AG04450 (cell line): ENCODE measurements around the gene RNF217. TPM values are rescaled to one million over a fixed set of nuclear protein-coding genes. Genes with fewer than 3 reads are reported as not detected.

Experiments used
- CTCF ChIA-PET: fragments of 300-600, 350-600 bp; formaldehyde crosslinking; extraction: SDS; loops from one replicate; lab custom pipeline; 2022; ENCODE audit warnings: antibody characterized with exemption, inconsistent platforms; lab: Charles Lee
- POLR2A ChIA-PET: fragments of 350-600 bp; formaldehyde crosslinking; extraction: SDS; loops from one replicate; lab custom pipeline; 2021; ENCODE audit warnings: antibody characterized with exemption, inconsistent platforms; lab: Yijun Ruan, JAX
- DNase-seq: peaks from one replicate; pipeline ENCODE4 v3.0.0-alpha.2; 2011; ENCODE audit warnings: low read depth, low spot score
- H3K27ac ChIP-seq: one replicate; pipeline ENCODE4 v1.5.1; 2012; ENCODE audit warnings: low read depth, low read length, control low read depth
- H3K27me3 ChIP-seq: one replicate; pipeline ENCODE4 v1.6.0; 2012; ENCODE audit warnings: low read length; ENCODE audit not compliant: control insufficient read depth, insufficient read depth
- H3K4me3 ChIP-seq: 2 replicates; pipeline ENCODE4 v1.5.1; 2011; ENCODE audit warnings: mild to moderate bottlenecking, low read depth, low read length, control low read depth
- H3K9me3 ChIP-seq: 2 replicates; pipeline ENCODE4 v1.5.1; 2012; ENCODE audit warnings: low read length; ENCODE audit not compliant: control insufficient read depth, insufficient read depth
- polyA plus RNA-seq: library from polyadenylated mRNA; depleted of rRNA; stranded (reverse); fragments of >200 nt; gene quantifications from 2 replicates; pipeline ENCODE4 v1.2.3, GENCODE V29; 2011
- TF ChIP-seq, protein P1 (sequence below): IDR thresholded peaks from 2 replicates; pipeline ENCODE4 v1.5.1; 2011; ENCODE audit warnings: low read depth, low read length, control low read depth, inconsistent platforms

The RNF217 gene
- polyA plus RNA-seq, 1 experiment: 24.6 TPM

DNA sequence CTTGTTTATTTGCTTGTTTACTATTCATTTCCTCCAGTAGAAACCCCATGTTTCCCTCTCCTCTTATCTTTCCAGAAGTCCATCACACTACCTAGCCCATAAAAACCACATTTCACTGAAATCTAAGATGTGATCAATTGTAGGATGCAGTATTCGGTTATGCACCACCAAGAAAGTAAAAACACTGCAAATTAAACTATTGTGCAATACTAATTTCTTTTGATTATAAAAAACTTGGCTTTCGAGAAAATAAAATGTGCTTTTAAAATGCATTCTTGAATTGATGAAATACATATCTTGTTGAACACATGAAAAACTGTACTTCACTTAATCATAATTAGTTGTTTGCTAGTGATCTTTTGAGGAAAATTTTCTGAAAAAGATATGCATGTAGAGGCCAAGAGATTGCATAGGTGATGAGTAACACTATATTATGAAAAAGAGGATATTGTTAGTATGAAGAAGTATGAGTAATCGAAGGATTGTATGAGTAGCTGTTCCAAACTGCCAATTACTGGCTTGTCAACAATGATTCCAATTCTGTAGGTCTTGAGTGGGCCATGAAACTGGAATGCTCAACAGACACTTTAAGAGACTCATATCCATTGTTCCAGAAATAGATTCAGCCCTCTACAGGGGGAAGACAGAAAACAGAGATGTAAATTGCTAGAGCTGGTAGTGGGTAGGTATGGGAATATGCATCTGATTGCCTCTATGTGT is 79.7 kb downstream of the RNF217 start:
- TF ChIP-seq, protein P1, sequence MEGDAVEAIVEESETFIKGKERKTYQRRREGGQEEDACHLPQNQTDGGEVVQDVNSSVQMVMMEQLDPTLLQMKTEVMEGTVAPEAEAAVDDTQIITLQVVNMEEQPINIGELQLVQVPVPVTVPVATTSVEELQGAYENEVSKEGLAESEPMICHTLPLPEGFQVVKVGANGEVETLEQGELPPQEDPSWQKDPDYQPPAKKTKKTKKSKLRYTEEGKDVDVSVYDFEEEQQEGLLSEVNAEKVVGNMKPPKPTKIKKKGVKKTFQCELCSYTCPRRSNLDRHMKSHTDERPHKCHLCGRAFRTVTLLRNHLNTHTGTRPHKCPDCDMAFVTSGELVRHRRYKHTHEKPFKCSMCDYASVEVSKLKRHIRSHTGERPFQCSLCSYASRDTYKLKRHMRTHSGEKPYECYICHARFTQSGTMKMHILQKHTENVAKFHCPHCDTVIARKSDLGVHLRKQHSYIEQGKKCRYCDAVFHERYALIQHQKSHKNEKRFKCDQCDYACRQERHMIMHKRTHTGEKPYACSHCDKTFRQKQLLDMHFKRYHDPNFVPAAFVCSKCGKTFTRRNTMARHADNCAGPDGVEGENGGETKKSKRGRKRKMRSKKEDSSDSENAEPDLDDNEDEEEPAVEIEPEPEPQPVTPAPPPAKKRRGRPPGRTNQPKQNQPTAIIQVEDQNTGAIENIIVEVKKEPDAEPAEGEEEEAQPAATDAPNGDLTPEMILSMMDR: peak; percentile 15; the same call in 1 of the 2 replicates

DNA sequence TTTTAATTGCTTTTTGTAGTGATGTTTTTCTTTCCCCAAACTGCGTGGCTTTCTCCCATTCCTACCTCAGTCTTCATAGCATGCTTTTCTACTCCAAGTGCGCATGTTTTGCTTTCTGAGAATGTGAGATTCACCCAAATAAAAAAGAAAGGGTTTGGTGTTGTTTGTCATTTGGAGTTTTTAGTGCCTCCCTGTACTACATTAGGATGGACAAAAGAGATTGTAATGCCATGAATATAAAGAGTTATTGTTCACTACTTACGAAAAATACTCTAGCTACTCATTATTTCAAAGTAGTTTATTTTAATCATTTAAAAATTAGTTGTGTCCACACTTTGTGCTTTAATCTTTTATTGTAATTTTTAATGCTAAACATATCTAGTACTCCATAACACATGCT is 81.8 kb downstream of the RNF217 start:
- DNase-seq: no peak
- ChIA-PET POLR2A (no interaction called here), CTCF (no interaction called here)
- H3K4me3 ChIP-seq: no peak overlapping the region
- TF ChIP-seq, protein P1: no peak
- H3K27ac ChIP-seq: no peak overlapping the region
- no peaks in the 10 kb centered on the region for H3K9me3 ChIP-seq
- no peaks in the 10 kb centered on the region for H3K27me3 ChIP-seq

More for the DNA sequence above, 79.7 kb downstream of the RNF217 start:
- no peak for DNase-seq
- Histone ChIP-seq H3K9me3 (no peaks in the 10 kb centered on the region), H3K27me3 (no peaks in the 10 kb centered on the region), H3K27ac (no peak overlapping the region), H3K4me3 (no peak overlapping the region)
- ChIA-PET CTCF (no interaction called here), POLR2A (no interaction called here)

DNA sequence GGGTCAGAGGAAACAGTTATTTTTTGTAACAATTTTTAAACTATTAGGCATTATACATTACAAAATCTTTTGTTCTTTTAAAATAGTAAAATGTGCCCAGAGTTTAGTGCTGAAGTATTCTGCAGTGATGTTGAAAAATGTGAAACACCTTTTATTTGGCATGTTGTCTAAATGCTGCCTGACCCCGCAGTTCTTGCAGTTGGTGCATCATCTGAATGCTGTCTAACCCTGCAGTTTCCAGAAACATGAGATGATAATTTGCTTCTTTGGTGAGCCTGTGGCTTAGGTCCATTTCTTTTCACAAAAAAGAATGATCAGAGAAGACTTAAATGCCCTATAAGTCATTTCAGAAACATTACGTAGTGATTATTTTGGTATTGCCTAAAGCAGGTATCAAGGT is 82.4 kb downstream of the RNF217 start:
- ChIA-PET CTCF (no interaction called here), POLR2A (no interaction called here)
- Histone ChIP-seq H3K4me3 (no peak overlapping the region), H3K9me3 (no peaks in the 10 kb centered on the region), H3K27ac (no peak overlapping the region), H3K27me3 (no peaks in the 10 kb centered on the region)
- TF ChIP-seq, protein P1: no peak
- DNase-seq: no peak

DNA sequence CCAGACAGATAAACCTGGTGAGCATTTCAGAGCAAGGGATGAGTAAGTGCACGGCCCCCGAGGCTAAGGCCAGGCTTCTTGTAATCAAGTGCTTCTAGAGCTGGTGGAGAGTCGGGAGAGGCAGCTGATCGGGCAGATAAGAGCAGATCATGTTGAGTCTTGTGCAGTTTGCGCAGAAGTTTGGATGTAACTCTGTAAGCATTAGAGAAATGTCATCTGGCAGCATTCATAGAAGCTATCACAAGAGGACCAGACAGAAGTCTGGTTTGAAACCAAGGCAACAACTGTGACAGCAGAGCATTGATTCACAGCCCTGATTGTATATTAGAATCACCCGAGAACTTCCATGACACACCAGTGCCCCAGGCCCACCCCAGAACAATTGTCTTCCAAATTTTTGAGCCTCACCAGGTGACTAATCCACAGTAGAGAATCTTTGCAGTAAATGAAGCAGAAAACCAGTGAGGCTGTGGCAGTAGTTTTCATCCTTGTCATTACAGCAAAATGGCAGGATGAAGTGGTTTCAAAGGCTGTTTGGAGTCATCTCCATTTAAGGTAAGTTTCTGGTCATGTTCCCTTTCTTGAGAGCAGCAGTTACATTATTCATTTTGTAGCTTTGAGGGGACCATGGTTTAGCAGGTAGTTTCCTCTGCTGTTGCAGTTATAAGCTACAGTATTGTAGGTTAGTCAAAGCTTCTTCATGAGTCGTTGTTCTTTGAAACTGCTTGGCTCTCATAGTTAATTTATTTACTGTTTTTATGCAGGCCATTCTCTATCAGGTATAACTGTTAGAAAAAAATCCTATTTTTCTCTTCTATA is 84.1 kb downstream of the RNF217 start:
- H3K9me3 ChIP-seq: no peaks in the 10 kb centered on the region
- H3K27ac ChIP-seq: no peak overlapping the region
- CTCF ChIA-PET: interaction anchor here (1.0 kb wide), 1 partner anchor 68 kb away, joined by 3 read pairs; no protein-coding TSS in a partner anchor
- POLR2A ChIA-PET: no interaction called here
- no peaks in the 10 kb centered on the region for H3K27me3 ChIP-seq
- TF ChIP-seq, protein P1: no peak
- DNase-seq: no peak
- H3K4me3 ChIP-seq: no peak overlapping the region

DNA sequence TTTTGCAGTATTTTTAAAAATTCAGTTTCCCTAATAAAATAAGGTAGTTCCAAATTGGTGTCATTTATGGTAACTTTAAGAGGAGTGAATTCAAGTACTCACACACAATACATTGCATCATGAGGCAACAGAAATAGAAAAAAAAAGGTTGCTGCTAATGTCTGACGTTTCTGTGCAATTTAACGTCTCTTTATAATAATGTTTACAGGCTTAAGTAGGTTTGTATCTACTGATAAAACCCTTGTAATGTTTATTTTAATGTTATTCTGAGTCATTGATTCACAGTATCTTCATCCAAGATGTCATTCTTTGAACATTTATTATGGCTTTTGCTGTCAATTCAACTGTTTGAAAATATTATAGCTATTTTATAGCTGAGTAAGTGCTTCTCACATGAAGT is 86.0 kb downstream of the RNF217 start:
- no peaks in the 10 kb centered on the region for H3K27me3 ChIP-seq
- POLR2A ChIA-PET: no interaction called here
- TF ChIP-seq, protein P1: no peak
- no peaks in the 10 kb centered on the region for H3K9me3 ChIP-seq
- CTCF ChIA-PET: interaction anchor here (0.8 kb wide), 1 partner anchor 66 kb away, joined by 3 read pairs; no protein-coding TSS in a partner anchor
- H3K4me3 ChIP-seq: no peak overlapping the region
- DNase-seq: no peak
- no peak overlapping the region for H3K27ac ChIP-seq
